WTC11 (cell line): ENCODE results near the gene SCYL3. TPM values are rescaled to one million over a fixed set of nuclear protein-coding genes. Genes with fewer than 3 reads are reported as not detected.

Experiments used
- ATAC-seq: fragments of 200-7000 bp; cut with Tn5 transposase; 2 replicates; pipeline ENCODE4 v1.10.0; 2021; ENCODE audit warnings: mild to moderate bottlenecking, moderate library complexity
- CTCF ChIA-PET: fragments of 300-600 bp; sonication (Branson Sonifier 250); formaldehyde crosslinking; loops from one replicate; lab custom pipeline; 2021; ENCODE audit warnings: antibody characterized with exemption; lab: Charles Lee
- POLR2A ChIA-PET: fragments of 350-600 bp; sonication (Branson Sonifier 250); formaldehyde crosslinking; loops from one replicate; lab custom pipeline; 2021; ENCODE audit warnings: antibody characterized with exemption; lab: Charles Lee
- DNase-seq: peaks from one replicate; pipeline ENCODE4 v3.0.0; 2021; ENCODE audit warnings: low spot score
- H3K27ac Mint-ChIP-seq: 2 replicates; pipeline ENCODE4 v1.8.0; 2021; ENCODE audit warnings: mixed read lengths
- H3K27me3 Mint-ChIP-seq: 2 replicates; pipeline ENCODE4 v1.8.0; 2021; ENCODE audit warnings: low read depth, mild to moderate bottlenecking, moderate library complexity, mixed read lengths
- H3K36me3 Mint-ChIP-seq: 2 replicates; pipeline ENCODE4 v1.8.0; 2021; ENCODE audit warnings: mixed read lengths
- H3K4me1 Mint-ChIP-seq: 2 replicates; pipeline ENCODE4 v1.8.0; 2022; ENCODE audit warnings: mixed read lengths
- H3K4me3 Mint-ChIP-seq: 2 replicates; pipeline ENCODE4 v1.8.0; 2021; ENCODE audit warnings: mild to moderate bottlenecking, moderate library complexity, mixed read lengths
- H3K9me3 Mint-ChIP-seq: 2 replicates; pipeline ENCODE4 v1.8.0; 2021; ENCODE audit warnings: mixed read lengths
- ELF4 ChIP-seq: sonication (generic); formaldehyde crosslinking; IDR thresholded peaks from 2 replicates; pipeline ENCODE4 v1.8.1; 2022; ENCODE audit warnings: low read depth, mild to moderate bottlenecking, moderate library complexity, missing genetic modification reagents
- GTF2I ChIP-seq: fragments of 250-450 bp; sonication (Bioruptor Pico); conservative IDR thresholded peaks from 2 replicates; pipeline ENCODE4 v1.4.0; 2021; ENCODE audit warnings: mild to moderate bottlenecking
- IRF2 ChIP-seq: sonication (generic); formaldehyde crosslinking; IDR thresholded peaks from 2 replicates; pipeline ENCODE4 v1.8.0; 2022; ENCODE audit warnings: low read depth, missing genetic modification reagents, borderline replicate concordance
- MXD4 ChIP-seq: fragments of 250-450 bp; sonication (Bioruptor Pico); IDR thresholded peaks from 2 replicates; pipeline ENCODE4 v1.8.0; 2021; ENCODE audit warnings: mild to moderate bottlenecking, moderate library complexity, borderline replicate concordance
- NFATC4 ChIP-seq: fragments of 250-450 bp; sonication (Bioruptor Pico); IDR thresholded peaks from 2 replicates; pipeline ENCODE4 v1.9.0; 2021; ENCODE audit warnings: mild to moderate bottlenecking
- NFYB ChIP-seq: sonication (generic); formaldehyde crosslinking; conservative IDR thresholded peaks from 2 replicates; pipeline ENCODE4 v1.8.0; 2022; ENCODE audit warnings: low read depth, missing genetic modification reagents
- RORB ChIP-seq: fragments of 250-450 bp; sonication (Bioruptor Pico); IDR thresholded peaks from 2 replicates; pipeline ENCODE4 v1.9.0; 2021; ENCODE audit warnings: mild to moderate bottlenecking
- SMAD4 ChIP-seq: sonication (generic); formaldehyde crosslinking; IDR thresholded peaks from 2 replicates; pipeline ENCODE4 v1.8.0; 2022; ENCODE audit warnings: mild to moderate bottlenecking, missing genetic modification reagents
- SOX15 ChIP-seq: fragments of 250-450 bp; sonication (Bioruptor Pico); IDR thresholded peaks from 2 replicates; pipeline ENCODE4 v1.9.0; 2021; ENCODE audit warnings: mild to moderate bottlenecking
- TEAD1 ChIP-seq: sonication (generic); formaldehyde crosslinking; IDR thresholded peaks from 2 replicates; pipeline ENCODE4 v1.8.0; 2022; ENCODE audit warnings: mild to moderate bottlenecking, missing genetic modification reagents
- TP53 ChIP-seq: sonication (generic); formaldehyde crosslinking; IDR thresholded peaks from 2 replicates; pipeline ENCODE4 v1.8.1; 2023; ENCODE audit warnings: mild to moderate bottlenecking, missing genetic modification reagents
- ZBTB21 ChIP-seq: sonication (generic); formaldehyde crosslinking; IDR thresholded peaks from 2 replicates; pipeline ENCODE4 v1.8.1; 2023; ENCODE audit warnings: mild to moderate bottlenecking, missing genetic modification reagents, borderline replicate concordance
- ZNF138 ChIP-seq: sonication (generic); formaldehyde crosslinking; conservative IDR thresholded peaks from 2 replicates; pipeline ENCODE4 v1.8.1; 2022; ENCODE audit warnings: mild to moderate bottlenecking, moderate library complexity, missing genetic modification reagents
- total RNA-seq: library from RNA; stranded (reverse); gene quantifications from 3 replicates; pipeline ENCODE4 v1.2.3, GENCODE V29; 2021
- TF ChIP-seq, protein P1 (sequence below): sonication (generic); formaldehyde crosslinking; IDR thresholded peaks from 2 replicates; pipeline ENCODE4 v1.8.1; 2023; ENCODE audit warnings: mild to moderate bottlenecking, missing genetic modification reagents
- TF ChIP-seq, protein P2 (sequence below): sonication (generic); formaldehyde crosslinking; IDR thresholded peaks from 2 replicates; pipeline ENCODE4 v1.8.1; 2023; ENCODE audit warnings: mild to moderate bottlenecking, missing genetic modification reagents, moderate library complexity
- TF ChIP-seq, protein P3 (sequence below): sonication (generic); formaldehyde crosslinking; IDR thresholded peaks from 2 replicates; pipeline ENCODE4 v1.8.0; 2022; ENCODE audit warnings: mild to moderate bottlenecking, missing genetic modification reagents
- TF ChIP-seq, protein P4 (sequence below): sonication (generic); formaldehyde crosslinking; IDR thresholded peaks from 2 replicates; pipeline ENCODE4 v1.8.0; 2023; ENCODE audit warnings: mild to moderate bottlenecking, missing genetic modification reagents
- TF ChIP-seq, protein P5 (sequence below): fragments of 250-450 bp; sonication (Bioruptor Pico); IDR thresholded peaks from 2 replicates; pipeline ENCODE4 v2.1.2; 2022; ENCODE audit warnings: mild to moderate bottlenecking, moderate library complexity
- TF ChIP-seq, protein P6 (sequence below): sonication (generic); formaldehyde crosslinking; IDR thresholded peaks from 2 replicates; pipeline ENCODE4 v1.8.1; 2022; ENCODE audit warnings: low read depth, mild to moderate bottlenecking, moderate library complexity, missing genetic modification reagents, borderline replicate concordance
- TF ChIP-seq, protein P7 (sequence below): sonication (generic); formaldehyde crosslinking; IDR thresholded peaks from 2 replicates; pipeline ENCODE4 v1.8.1; 2022; ENCODE audit warnings: low read depth, missing genetic modification reagents, borderline replicate concordance
- TF ChIP-seq, protein P8 (sequence below): fragments of 250-450 bp; sonication (Bioruptor Pico); IDR thresholded peaks from 2 replicates; pipeline ENCODE4 v1.9.0; 2021; ENCODE audit warnings: mild to moderate bottlenecking

SCYL3 gene
- total RNA-seq, 1 experiment from 2014 or later = 5.3 TPM

DNA sequence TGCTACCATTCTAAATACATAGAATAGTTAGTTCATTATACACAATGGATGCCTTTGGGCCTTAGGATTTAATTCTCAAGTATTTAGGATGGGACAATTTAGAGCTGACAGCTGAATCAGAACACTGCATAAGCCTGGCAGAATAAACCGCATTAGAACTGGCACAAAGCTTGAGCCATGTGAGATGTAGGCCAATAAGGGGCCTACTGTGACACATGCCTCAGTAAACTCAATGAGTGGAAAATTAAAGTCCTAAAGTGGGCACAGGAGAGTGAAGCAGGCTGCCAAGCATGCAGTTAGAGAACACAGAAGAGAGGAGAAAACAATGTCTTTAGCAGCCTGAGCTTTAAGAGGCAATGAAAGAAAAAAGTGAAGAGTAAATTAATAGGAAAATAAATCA is 24.3 kb downstream of the SCYL3 start:
- peaks cover 77% of the 10 kb centered on the region for H3K36me3 Mint-ChIP-seq
- ChIA-PET POLR2A (no interaction called here), CTCF (no interaction called here)
- DNase-seq = no peak
- H3K4me1 Mint-ChIP-seq = no peaks in the 10 kb centered on the region
- peaks cover 31% of the 10 kb centered on the region for H3K9me3 Mint-ChIP-seq
- H3K27me3 Mint-ChIP-seq = no peaks in the 10 kb centered on the region
- TF ChIP-seq ELF4 (no peak), SOX15 (CRISPR knock-in tag) (no peak), IRF2 (CRISPR knock-in tag) (no peak), TEAD1 (CRISPR knock-in tag) (no peak), SMAD4 (CRISPR knock-in tag) (no peak), ZNF138 (no peak), MXD4 (CRISPR knock-in tag) (no peak), NFATC4 (no peak), GTF2I (CRISPR knock-in tag) (no peak), RORB (CRISPR knock-in tag) (no peak)
- TF ChIP-seq, protein P1, sequence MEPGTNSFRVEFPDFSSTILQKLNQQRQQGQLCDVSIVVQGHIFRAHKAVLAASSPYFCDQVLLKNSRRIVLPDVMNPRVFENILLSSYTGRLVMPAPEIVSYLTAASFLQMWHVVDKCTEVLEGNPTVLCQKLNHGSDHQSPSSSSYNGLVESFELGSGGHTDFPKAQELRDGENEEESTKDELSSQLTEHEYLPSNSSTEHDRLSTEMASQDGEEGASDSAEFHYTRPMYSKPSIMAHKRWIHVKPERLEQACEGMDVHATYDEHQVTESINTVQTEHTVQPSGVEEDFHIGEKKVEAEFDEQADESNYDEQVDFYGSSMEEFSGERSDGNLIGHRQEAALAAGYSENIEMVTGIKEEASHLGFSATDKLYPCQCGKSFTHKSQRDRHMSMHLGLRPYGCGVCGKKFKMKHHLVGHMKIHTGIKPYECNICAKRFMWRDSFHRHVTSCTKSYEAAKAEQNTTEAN (CRISPR knock-in tag) = no peak
- TF ChIP-seq, protein P2, sequence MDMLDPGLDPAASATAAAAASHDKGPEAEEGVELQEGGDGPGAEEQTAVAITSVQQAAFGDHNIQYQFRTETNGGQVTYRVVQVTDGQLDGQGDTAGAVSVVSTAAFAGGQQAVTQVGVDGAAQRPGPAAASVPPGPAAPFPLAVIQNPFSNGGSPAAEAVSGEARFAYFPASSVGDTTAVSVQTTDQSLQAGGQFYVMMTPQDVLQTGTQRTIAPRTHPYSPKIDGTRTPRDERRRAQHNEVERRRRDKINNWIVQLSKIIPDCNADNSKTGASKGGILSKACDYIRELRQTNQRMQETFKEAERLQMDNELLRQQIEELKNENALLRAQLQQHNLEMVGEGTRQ (CRISPR knock-in tag) = no peak
- TF ChIP-seq, protein P3, sequence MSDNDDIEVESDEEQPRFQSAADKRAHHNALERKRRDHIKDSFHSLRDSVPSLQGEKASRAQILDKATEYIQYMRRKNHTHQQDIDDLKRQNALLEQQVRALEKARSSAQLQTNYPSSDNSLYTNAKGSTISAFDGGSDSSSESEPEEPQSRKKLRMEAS = no peak
- TF ChIP-seq, protein P4, sequence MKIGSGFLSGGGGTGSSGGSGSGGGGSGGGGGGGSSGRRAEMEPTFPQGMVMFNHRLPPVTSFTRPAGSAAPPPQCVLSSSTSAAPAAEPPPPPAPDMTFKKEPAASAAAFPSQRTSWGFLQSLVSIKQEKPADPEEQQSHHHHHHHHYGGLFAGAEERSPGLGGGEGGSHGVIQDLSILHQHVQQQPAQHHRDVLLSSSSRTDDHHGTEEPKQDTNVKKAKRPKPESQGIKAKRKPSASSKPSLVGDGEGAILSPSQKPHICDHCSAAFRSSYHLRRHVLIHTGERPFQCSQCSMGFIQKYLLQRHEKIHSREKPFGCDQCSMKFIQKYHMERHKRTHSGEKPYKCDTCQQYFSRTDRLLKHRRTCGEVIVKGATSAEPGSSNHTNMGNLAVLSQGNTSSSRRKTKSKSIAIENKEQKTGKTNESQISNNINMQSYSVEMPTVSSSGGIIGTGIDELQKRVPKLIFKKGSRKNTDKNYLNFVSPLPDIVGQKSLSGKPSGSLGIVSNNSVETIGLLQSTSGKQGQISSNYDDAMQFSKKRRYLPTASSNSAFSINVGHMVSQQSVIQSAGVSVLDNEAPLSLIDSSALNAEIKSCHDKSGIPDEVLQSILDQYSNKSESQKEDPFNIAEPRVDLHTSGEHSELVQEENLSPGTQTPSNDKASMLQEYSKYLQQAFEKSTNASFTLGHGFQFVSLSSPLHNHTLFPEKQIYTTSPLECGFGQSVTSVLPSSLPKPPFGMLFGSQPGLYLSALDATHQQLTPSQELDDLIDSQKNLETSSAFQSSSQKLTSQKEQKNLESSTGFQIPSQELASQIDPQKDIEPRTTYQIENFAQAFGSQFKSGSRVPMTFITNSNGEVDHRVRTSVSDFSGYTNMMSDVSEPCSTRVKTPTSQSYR (CRISPR knock-in tag) = no peak
- TF ChIP-seq, protein P5, sequence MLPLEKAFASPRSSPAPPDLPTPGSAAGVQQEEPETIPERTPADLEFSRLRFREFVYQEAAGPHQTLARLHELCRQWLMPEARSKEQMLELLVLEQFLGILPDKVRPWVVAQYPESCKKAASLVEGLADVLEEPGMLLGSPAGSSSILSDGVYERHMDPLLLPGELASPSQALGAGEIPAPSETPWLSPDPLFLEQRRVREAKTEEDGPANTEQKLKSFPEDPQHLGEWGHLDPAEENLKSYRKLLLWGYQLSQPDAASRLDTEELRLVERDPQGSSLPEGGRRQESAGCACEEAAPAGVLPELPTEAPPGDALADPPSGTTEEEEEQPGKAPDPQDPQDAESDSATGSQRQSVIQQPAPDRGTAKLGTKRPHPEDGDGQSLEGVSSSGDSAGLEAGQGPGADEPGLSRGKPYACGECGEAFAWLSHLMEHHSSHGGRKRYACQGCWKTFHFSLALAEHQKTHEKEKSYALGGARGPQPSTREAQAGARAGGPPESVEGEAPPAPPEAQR (CRISPR knock-in tag) = no peak
- TF ChIP-seq, protein P6, sequence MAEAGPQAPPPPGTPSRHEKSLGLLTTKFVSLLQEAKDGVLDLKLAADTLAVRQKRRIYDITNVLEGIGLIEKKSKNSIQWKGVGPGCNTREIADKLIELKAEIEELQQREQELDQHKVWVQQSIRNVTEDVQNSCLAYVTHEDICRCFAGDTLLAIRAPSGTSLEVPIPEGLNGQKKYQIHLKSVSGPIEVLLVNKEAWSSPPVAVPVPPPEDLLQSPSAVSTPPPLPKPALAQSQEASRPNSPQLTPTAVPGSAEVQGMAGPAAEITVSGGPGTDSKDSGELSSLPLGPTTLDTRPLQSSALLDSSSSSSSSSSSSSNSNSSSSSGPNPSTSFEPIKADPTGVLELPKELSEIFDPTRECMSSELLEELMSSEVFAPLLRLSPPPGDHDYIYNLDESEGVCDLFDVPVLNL (CRISPR knock-in tag) = no peak
- TF ChIP-seq, protein P7, sequence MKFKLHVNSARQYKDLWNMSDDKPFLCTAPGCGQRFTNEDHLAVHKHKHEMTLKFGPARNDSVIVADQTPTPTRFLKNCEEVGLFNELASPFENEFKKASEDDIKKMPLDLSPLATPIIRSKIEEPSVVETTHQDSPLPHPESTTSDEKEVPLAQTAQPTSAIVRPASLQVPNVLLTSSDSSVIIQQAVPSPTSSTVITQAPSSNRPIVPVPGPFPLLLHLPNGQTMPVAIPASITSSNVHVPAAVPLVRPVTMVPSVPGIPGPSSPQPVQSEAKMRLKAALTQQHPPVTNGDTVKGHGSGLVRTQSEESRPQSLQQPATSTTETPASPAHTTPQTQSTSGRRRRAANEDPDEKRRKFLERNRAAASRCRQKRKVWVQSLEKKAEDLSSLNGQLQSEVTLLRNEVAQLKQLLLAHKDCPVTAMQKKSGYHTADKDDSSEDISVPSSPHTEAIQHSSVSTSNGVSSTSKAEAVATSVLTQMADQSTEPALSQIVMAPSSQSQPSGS (CRISPR knock-in tag) = no peak
- H3K27ac Mint-ChIP-seq = no peak overlapping the region
- no peak overlapping the region for H3K4me3 Mint-ChIP-seq
- ATAC-seq = no peak

DNA sequence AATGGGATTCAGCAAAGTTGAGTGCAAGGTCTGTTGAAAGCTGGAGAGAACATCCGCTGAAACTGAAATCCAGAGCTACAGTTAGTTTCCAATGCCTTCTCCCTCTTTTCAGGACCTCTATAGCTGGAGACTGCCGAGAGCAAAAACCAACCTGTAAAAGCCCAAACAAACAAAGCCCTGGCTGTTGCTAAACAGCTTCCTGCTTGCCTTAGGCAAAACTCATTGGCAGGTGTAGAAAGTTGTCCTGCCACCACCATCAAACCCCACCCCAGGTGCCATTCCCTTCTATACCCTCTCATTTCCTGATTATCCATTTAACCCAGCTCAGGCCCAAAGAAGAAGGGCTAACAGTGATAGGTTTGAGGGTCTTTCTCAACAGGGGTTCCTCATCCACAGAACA is 24.7 kb downstream of the SCYL3 start:
- CTCF ChIA-PET = no interaction called here
- POLR2A ChIA-PET = no interaction called here
- Mint-ChIP-seq H3K27me3 (no peaks in the 10 kb centered on the region), H3K4me1 (no peaks in the 10 kb centered on the region), H3K4me3 (no peak overlapping the region), H3K36me3 (peaks cover 77% of the 10 kb centered on the region), H3K9me3 (peaks cover 28% of the 10 kb centered on the region), H3K27ac (no peak overlapping the region)
- no peak for DNase-seq
- TF ChIP-seq, protein P8, sequence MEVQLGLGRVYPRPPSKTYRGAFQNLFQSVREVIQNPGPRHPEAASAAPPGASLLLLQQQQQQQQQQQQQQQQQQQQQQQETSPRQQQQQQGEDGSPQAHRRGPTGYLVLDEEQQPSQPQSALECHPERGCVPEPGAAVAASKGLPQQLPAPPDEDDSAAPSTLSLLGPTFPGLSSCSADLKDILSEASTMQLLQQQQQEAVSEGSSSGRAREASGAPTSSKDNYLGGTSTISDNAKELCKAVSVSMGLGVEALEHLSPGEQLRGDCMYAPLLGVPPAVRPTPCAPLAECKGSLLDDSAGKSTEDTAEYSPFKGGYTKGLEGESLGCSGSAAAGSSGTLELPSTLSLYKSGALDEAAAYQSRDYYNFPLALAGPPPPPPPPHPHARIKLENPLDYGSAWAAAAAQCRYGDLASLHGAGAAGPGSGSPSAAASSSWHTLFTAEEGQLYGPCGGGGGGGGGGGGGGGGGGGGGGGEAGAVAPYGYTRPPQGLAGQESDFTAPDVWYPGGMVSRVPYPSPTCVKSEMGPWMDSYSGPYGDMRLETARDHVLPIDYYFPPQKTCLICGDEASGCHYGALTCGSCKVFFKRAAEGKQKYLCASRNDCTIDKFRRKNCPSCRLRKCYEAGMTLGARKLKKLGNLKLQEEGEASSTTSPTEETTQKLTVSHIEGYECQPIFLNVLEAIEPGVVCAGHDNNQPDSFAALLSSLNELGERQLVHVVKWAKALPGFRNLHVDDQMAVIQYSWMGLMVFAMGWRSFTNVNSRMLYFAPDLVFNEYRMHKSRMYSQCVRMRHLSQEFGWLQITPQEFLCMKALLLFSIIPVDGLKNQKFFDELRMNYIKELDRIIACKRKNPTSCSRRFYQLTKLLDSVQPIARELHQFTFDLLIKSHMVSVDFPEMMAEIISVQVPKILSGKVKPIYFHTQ (CRISPR knock-in tag) = no peak
- TF ChIP-seq TP53 (CRISPR knock-in tag) = no peak
- TF ChIP-seq ZBTB21 (CRISPR knock-in tag) = no peak
- no peak for TF ChIP-seq NFYB (CRISPR knock-in tag)
- no peak for ATAC-seq
